GM19328 (cell line): ENCODE measurements around the gene LIFR.
A peak's percentile ranks its signal among the peaks of the same experiment; 100 is the strongest.
"Not testable (repeated sequence)": the region's sequence is repeated elsewhere in the genome, so short reads cannot be mapped to it uniquely, and the experiment has no call there.

ENCODE experiments used
- ATAC-seq: cut with Tn5 transposase; IDR thresholded peaks from one replicate; pipeline ENCODE4 v1.9.1; 2021; ENCODE audit warnings: mild to moderate bottlenecking, moderate library complexity; ENCODE audit not compliant: unreplicated experiment

The LIFR gene, protein sequence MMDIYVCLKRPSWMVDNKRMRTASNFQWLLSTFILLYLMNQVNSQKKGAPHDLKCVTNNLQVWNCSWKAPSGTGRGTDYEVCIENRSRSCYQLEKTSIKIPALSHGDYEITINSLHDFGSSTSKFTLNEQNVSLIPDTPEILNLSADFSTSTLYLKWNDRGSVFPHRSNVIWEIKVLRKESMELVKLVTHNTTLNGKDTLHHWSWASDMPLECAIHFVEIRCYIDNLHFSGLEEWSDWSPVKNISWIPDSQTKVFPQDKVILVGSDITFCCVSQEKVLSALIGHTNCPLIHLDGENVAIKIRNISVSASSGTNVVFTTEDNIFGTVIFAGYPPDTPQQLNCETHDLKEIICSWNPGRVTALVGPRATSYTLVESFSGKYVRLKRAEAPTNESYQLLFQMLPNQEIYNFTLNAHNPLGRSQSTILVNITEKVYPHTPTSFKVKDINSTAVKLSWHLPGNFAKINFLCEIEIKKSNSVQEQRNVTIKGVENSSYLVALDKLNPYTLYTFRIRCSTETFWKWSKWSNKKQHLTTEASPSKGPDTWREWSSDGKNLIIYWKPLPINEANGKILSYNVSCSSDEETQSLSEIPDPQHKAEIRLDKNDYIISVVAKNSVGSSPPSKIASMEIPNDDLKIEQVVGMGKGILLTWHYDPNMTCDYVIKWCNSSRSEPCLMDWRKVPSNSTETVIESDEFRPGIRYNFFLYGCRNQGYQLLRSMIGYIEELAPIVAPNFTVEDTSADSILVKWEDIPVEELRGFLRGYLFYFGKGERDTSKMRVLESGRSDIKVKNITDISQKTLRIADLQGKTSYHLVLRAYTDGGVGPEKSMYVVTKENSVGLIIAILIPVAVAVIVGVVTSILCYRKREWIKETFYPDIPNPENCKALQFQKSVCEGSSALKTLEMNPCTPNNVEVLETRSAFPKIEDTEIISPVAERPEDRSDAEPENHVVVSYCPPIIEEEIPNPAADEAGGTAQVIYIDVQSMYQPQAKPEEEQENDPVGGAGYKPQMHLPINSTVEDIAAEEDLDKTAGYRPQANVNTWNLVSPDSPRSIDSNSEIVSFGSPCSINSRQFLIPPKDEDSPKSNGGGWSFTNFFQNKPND

DNA sequence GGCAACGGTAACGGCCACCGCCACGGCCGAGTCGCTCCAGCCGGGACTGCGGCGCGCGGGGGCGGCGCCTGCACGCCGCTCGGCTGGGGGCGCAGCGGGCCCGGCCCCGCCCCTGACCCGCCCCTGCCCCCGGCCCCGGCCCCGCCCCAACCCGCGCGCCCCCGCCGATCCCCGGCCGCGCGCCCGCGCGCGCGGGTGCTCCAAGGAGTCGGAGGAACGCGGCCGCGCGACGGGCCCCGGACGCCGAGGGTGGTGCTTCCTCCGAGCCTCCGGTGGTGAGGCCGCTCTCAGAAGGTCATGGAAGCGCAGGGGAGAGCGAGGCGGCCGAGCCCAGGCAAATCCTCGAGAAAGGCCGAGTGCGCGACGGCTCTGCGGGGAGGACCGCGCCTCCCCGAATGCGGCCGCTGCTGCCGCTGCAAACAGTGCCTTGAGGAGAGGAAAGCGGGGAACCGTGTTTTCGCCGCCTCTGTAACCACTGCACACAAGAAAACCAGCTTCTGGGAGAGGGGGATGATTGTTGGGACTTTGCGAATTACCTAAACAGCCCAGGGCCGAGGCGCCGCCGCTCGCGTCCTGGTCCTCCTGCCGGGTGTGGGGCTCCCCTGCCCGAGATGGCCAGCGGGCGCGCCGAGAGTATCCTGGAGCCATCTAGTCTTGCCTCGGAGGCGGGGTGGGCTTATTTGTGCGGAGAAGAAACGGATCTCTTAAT, at the start of gene LIFR:
TSS of gene LIFR (minus strand) at position 48 of the 709 bp plus-strand sequence. CDS start 25,999 bp downstream, outside the sequence.
- ATAC-seq, result peak; percentile 48

DNA sequence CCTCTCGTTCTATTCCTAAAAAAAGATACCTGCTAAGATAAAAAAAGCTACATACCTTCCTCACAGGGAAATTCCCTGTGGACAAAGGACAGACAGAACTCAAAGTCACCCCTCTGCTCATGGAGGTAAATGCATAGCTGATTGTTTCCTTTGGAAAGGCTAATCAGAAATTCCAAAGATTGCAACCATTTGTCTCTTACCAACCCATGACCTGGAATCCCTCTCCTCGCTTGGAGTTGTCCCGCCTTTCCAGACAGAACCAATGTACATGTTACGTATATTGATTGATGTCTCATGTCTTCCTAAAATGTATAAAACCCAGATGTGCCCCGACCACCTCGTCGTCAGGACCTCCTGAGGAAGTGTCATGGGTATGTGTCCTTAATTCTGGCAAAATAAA, 49.2 kb upstream of the LIFR start:
- ATAC-seq, result no peak

DNA sequence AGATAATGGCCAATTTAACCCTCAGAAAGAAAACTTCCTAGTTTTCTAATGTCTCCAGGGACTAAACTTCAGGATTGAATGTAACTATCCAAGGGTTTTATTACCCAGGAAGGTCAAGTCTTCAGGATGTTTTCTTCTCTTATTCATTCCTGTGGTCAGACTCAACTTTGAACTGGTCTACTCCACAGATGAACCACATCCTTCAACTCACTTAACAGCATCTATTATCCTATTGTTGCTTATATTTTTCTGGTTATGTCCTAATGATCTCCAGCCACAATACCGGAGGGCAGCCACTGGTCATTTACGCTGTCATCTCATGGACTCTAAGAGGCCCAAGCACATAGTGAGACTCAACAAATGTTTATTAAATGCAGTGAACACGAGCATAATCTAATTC, 47.2 kb upstream of the LIFR start:
- ATAC-seq, result no peak

DNA sequence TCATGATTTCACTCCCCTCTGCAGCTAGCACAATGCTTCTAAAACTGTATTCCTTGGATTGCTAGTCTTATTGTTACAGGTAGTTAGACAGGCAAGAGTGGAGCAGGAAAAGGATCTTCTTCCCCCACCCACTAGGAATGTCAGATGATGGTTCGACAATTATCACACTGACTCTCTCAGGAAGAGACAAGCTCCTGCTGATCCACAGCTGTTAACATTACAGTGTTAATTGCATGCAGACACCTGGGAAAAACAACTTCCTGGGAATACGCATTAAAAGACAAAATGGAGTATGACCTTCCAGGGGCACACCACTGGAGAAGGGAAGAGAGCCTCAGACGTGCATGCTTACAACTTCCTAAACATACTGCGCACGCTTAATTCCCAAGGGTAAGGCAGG, 46.2 kb upstream of the LIFR start:
- no peak for ATAC-seq

DNA sequence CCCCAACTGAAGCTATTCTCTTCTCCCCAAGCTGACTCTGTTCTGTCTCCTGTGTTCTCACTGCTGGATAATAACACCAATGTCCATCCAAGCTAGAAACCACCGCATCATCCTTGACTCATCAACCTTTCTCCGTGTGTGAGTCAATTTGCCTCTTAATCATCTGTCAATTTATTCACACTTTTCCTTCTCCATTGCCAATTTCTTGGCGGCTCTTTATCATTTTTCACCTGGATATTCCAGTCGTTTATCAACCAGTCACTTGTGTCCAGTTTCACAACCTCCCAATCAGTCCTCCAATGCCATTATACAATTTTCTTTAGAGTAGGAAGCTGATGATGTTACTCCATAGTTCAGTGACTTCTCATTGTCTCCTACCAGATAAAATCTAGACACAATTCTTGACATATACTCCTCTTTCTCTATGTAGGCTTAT, 45.4 kb upstream of the LIFR start:
- ATAC-seq, result no peak

DNA sequence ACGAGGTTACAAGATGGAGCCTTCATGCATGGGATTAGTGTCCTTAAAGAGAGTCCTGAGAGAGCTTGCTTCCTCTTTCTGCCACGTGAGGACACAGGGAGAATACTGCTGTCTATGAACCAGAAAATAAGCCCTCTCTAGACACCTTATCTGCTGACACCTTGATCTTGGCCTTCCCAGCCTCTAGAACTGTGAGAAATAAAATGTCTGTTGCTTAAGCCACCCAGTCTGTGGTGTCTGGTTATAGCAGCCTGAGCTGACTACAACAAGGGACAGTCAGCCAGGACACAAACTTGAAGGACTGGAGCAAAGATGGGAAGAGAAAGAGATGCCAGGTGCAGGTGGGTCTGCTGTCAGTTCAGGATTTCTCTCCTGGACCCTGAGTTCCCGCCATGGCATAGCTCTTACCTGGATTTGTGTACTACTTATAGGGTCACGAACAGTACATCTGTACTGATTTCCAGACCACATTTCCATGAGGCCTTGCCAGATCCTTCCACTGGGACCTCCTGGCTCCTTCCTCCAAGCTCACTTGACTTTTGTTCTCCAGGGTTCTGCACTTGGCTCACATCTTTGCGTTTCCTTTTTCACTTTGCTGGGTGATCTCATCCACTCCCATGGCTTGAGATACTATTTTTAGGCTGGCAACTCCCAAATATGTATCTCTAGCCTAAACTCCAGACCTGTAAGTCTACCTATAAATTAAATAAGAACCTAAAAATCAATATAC, 44.9 kb upstream of the LIFR start:
- no peak for ATAC-seq

DNA sequence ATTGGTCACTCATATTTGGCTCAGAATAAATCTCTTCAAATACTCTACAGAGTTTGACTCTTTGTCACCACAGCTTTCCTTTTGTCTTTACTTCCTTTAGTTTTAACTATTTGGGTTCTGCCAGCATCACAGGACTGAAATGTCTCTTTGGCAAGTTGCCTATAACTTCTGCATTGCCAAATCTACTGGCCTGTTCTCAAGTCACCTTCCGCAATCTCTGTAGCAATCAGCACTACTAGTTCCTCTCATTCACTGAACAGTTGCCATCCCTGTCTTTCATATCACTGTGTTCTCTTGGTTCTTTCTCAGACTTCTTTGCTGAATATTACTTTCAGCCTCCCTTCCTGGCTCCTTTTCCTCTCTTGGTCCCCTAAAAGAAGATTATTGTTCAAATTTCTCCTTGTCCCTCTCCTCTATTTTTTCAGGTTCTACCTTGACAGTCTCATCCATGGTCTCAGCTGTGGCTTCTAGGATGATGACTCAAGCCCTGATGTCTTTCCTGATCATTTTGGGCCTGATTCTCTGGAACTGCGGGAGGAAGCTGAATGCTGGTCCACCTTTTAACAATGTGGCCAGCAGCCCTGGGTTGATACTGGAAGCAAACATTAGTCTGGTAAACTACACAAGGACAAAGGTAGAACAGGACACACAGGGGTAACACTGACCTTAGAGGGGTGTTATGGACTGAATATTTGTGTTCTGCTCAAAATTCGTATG, 44.0 kb upstream of the LIFR start:
- no peak for ATAC-seq

DNA sequence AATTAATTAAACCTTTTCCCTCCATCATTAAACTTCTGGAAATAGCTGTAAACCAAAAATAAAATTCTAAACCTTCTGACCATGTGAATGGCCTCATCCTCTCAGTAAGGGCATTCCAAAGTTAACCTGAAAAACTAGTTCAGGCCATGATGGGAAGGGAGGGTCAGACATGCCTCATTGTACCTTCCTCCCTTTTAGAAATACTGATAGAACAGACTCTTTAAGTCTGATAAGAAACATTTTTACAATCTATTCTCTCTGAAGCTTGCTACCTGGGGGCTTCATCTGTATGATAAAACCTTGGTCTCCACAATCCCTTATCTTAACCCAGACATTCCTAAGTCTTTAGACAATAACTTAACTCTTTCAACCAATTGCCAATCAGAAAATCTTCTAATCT, 43.3 kb upstream of the LIFR start:
- ATAC-seq, result not testable (repeated sequence)

DNA sequence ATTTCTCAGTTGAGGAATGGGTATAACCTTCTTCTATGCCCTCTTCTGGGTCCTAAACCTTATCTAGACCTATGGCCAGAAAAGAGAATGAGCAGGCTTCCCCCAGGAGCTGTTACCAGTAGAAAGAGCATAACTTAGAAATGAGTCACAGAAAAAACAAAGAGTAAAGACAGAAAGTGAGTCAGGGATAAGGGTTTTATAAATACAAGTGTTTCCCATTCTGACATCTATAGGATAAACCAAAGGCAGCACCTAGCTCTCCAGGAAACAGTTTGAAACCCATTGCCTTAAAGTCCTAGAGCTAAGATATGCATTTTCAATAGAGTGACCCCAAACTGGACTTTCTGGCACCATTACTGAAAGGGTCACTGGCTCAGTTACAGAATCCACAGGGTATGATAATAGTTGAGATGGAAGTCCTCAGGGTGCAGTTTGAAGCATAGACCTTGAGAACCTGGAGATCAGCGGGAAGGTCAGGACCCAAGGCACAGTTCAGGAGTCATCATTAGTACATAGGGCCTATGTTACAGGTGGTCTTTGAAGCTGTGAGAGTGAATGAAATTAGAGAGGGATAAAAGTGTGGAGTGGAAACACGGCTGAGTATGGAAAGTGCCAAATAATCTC, 42.7 kb upstream of the LIFR start:
- ATAC-seq, result no peak

DNA sequence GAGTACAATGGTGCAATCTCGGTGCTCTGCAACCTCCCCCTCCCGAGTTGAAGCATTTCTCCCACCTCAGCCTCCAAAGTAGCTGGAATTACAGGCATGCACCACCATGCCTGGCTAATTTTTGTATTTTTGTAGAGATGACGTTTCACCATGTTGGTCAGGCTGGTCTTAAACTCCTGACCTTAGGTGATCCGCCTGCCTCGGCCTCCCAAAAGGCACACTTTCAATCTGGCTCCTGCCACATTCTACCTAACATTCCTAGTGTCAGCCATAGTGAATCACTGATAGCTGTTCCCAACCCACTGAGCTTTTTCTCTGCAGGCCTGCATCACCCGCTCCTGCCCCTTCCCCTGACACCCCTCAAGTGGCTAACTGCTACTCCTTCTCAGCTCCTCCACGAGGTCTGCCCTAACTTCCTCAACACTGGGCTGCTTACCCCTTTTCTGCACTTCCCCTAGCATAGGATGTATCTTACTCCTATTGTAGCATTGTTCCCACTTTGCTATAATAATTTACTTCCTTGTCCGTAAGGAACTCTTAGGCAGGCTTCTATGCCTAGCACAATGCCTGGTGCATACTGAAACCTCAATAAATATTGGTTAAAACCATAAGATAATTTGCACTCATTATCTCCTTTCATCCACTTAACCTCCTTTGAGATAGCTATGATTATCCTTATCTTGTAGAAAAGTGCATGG, 42.0 kb upstream of the LIFR start:
- ATAC-seq, result no peak

DNA sequence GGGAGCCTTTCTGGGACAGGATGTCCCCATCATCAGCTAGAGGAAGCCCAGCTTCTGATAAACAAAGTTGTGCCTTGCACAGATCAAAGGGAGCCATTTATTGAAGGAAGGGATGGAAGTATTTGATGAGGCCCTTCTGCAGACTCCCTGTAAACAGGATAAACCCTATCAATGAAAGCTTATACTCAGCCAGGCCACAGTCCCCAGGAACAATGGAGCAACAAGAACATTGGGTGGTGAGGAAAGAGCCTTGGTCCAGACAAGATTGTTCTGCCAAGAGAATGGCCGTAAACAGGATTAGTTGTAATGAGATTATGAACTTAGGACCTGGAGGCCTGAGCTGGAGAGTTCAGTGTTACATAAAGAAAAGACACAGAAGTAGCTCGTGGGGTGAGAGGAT, 40.5 kb upstream of the LIFR start:
- ATAC-seq, result no peak

DNA sequence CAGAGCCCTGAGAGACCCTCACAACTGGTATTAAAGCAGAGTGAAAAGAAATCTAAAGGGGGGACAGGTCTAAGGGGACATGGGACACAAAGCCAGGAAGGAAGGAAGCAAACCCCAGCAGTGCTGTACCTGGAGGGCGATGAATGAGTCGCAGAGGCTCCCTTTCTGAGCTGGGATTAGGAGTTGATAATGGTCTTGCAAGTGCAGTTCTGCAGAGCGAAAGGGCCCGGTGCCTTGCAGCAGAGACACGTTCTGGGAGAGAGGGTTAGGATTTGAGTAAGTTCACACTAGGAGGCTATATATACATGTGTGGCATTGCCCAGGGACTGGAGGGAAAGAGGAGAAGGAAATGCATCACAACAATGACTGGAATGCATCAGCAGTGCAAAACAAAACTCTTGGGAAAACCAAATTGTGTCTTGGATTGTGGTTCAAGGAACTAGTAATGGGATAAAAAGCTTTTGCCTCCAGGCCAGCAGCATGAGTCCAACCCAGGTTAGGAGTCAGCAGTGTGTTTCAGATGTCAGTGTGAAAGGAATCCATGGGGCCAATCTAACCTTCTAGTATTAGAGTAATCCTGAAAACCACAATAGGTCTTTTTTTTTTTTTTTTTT, 38.8 kb upstream of the LIFR start:
- no peak for ATAC-seq

DNA sequence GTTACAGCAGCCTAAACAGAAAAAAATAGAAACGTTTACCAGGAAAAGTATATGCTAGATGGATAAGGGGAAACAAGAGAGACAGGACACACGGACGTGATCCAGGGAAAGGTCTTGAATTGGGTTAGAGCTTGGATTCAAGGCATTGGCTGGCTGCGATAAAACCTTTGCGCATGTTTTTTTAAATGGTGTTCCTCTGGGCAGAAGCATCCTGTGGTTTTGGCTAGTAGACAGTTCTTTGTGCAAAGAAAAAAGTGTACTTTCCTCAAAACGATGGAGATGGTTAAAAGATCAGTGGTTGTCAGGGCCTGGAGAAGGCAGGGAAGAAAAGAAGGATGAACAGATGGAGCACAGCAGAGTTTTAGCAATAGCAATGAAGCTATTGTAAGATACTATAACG, 37.5 kb upstream of the LIFR start:
- ATAC-seq, result no peak

DNA sequence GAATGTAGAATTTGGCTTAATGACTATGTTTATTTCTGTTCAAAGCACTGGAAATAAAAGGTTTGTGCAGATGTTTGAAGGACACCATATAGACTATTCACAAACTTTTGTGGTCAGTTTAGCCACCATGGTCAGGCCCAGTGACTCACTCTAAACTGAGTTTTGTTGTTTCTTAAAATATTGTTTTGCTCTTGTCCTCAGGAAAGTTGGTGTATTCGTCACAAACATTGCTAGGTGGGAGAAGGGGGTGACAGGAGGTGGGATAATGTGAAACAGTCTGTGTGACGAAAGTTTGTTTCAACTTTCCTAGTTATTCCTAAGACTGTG, 35.0 kb upstream of the LIFR start:
- ATAC-seq, result no peak

DNA sequence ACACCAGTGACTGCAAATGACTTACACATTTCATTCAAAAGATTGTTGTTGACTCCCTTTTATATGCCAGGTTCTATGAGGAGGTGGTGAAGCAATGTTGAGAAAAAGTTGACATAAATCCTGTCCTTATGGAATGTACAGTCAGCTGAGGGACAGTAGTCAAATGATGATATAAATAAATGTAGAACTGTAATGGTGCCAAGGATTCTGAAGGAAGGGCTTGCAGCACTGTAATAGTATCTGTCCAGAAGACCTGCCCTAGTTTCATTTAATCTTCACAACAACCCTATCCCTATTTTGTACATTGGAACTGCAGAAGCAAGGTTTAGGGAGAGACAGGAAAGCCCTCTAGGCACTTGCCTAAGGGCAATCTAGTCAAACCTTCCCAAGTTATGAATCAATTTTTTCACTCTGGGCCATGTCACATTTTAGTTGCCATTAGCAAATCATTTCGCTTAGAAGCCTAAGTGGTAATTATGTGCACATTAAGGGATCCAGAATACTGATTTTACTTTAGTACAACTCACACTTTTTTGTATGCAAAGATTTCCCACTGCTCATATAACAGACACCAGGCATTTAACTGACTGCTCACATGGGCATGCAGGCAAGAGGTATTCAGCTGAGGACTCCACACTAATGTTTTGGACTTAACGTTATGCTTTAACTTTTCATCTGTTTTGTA, 34.5 kb upstream of the LIFR start:
- ATAC-seq, result no peak

DNA sequence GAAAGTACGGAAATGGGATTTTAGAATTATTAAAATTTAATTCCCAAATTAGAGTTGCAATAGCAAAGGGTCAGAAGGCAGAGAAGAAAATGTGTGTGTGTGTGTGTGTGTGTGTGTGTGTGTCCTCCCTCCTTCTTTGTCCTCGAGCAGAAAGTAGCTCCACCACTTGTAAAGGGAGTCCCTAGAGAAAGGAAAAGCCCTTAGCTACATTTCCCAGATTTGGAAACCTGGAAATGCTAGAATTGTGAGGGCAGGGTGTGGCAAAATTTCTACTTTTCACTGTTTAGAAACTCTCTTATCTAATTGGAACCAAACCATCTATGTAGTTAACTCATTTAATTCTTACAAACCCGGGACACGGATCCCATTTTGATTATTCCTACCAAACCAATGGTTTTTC, 33.2 kb upstream of the LIFR start:
- no peak for ATAC-seq

DNA sequence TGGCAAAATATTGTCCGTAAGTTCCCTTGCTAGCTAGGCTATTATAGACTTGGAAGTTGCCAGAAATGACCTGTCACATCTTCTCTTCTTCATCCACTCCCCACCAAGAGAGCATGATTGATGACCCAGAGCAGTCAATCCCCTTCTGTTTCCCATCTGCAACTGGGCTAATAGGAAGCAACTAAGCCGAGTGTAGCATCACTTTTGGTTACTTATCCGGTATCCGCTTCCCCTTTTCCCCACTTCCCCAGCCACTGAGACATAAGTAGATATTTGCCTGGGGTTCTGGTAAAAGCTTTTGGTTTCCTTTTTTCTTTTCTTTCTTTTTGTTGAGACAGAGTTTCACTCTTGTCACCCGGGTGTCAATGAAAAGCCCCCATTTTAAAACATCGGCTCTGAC, 29.4 kb upstream of the LIFR start:
- ATAC-seq, result no peak

DNA sequence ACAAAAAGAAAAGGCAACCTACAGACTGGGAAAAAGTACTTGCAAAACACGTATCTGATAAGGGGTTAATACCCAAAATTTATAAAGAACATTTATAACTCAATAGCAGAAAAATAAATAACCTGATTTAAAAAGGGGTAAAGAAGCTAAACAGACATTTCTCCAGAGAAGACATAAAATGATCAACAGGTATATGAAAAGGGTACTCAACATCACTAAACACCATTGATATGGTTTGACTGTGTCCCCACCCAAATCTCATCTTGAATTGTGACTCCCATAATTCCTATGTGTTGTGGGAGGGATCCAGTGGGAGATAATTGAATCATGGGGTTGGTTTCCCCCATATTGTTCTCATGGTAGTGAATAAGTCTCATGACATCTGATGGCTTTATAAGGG, 27.1 kb upstream of the LIFR start:
- no peak for ATAC-seq
